ENCODE results near the gene SPINK4.

Gene SPINK4, protein sequence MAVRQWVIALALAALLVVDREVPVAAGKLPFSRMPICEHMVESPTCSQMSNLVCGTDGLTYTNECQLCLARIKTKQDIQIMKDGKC

DNA sequence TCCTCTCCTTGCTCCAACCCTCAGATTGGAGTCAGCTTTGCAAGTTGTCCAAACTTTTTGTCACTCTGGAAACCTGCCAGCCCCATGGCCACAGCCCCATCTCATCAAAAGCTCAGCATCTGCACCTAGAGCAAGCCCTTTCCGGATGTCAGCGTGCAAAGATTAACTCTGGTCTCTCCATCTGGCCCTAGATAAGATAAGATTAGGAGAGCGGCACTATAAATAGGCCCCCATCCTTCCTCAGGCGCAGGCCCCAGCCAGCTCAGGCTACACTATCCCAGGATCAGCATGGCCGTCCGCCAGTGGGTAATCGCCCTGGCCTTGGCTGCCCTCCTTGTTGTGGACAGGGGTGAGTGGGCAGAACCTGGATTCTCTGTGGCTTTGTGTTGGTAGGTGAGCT is at the start of gene SPINK4:
TSS of gene SPINK4 (plus strand) at position 247 of the 400 bp plus-strand sequence. CDS start at position 289, 42 bp downstream.
- no peak within 1 kb of the TSS for H3K4me3 ChIP-seq (ENCODE audit: low read depth, low read length)
- no peak for DNase-seq (ENCODE audit: low read depth)

DNA sequence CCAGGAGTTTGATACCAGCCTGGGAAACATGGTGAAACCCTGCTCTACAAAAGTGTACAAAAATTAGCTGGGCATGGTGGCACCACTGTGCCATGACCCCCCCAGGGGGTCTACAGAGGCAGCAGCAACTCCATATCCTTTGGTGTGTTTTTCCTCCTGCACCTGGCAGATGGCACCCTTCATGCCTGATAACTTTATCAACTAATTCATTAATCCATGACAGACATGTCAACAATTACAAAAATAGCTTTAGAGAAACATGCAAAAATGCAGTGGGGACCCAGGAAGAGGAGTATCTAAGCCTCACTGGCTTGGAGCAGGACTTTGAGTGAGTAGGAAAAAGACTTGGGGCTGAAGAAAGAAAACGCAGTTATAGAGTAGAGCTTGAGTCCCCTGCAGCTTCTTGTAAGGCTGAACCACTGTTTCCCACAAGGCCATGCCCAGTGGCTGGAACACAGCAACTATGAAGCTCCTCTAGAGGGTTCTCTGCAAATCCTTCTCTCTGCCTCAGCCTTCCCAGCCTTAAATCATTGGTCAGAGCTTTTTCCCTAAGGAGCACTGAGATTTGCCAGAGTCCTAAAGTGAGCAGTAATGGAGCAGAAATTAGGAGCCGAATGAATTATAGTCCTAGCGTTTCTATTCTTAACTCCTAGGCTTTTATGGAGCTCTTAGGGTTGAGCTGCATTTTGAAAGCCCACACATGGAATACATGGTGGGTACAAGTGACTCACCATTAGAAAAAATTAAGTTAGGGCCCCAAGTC is 47.3 kb upstream of the SPINK4 start:
- no peak for DNase-seq (ENCODE audit: low read depth)
- H3K4me3 ChIP-seq (ENCODE audit: low read depth, low read length), result no peak overlapping the region

DNA sequence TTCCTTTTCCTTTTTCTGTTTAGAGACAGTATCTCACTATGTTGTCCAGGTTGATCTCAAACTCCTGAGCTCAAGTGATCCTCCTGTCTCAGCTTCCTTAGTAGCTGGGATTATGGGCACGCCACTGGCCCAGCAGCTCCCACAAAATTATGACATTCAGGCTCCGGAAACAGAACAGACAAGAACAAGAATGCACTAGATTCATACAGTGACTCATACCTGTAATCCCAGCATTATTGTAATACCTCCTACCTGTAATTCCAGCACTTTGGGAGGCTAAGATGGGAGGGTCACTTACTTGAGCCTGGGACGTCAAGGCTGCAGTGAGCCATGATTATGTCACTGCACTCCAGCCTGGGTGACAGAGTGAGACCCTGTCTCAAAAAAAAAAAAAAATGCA is 46.1 kb upstream of the SPINK4 start:
- no peak for DNase-seq (ENCODE audit: low read depth)
- no peak overlapping the region for H3K4me3 ChIP-seq (ENCODE audit: low read depth, low read length)

DNA sequence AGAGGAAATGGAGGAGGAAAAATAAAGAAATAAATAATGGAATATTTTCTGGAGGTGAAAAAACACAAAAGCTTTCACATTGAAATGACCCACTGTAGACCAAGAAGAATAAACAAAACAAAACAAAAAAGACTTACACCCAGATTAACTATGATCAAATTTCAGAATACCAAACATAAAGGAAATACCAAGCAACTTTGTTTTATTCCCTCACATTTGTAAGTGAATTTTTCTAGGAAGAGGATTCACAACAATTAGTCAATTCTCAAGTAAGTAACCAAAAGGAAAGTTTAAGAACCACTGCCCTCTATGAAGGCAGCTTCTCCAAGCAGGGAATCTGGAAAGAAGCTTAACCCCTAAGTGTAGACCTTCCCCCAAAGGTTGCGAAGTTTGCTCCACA is 43.2 kb upstream of the SPINK4 start:
- H3K4me3 ChIP-seq (ENCODE audit: low read depth, low read length), result no peak overlapping the region
- DNase-seq (ENCODE audit: low read depth), result no peak

DNA sequence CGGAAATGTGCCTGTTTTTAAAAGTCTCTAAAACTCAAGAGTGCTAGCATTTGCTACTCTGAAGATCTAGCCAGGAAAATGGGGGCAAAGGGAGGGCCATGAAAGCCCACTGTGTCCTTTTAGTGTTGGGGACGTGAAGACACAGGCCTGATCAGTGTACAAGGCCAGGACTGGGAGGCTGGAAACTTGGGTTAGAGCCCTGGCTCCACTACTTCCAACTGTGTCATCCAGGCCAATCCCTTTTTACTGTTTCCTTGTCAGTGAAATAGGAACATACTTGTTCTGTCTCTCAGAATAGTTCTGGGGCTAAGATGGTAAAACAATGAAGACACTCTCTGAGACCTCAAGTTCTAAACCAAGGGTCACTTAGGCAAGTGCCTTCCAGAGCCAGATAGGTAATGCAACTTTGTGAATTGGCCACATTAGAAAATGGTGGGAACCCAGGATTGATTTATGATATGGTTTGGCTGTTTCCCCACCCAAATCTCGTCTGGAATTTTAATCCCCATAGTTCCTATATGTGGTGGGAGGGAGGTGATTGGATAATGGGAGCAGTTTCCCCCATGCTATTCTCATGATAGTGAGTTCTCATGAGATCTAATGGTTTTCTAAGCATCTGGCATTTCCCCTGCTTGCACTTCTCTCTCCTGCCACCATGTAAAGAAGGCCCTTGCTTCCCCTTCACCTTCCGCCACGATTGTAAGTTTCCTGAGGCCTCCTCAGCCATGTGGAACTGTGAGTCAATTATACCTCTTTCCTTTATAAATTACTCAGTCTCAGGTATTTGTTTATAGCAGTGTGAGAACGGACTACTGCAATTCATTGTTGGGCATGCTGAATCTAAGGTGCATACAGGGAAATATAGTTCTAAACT is 42.5 kb upstream of the SPINK4 start:
- DNase-seq (ENCODE audit: low read depth), result no peak
- H3K4me3 ChIP-seq (ENCODE audit: low read depth, low read length), result no peak overlapping the region

DNA sequence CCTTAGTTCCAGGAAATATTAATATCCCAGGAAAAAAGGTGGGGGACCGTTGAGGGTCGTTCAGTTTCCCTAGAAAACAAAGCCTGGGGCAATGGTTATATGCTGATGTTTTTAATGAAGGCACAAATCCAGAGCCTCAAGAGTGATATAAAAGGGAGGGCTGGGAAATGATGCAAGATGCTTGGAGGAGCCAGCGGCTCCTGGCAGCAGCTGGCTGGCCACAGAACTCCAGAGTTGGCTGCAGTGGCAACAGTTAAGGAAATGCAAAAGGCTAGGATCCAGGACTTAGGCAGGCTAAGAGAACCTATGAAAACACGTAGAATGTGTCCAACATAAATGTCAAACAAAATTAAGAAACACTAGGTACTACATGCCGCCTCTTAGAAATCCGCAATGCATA is 41.8 kb upstream of the SPINK4 start:
- no peak for DNase-seq (ENCODE audit: low read depth)
- no peak overlapping the region for H3K4me3 ChIP-seq (ENCODE audit: low read depth, low read length)

DNA sequence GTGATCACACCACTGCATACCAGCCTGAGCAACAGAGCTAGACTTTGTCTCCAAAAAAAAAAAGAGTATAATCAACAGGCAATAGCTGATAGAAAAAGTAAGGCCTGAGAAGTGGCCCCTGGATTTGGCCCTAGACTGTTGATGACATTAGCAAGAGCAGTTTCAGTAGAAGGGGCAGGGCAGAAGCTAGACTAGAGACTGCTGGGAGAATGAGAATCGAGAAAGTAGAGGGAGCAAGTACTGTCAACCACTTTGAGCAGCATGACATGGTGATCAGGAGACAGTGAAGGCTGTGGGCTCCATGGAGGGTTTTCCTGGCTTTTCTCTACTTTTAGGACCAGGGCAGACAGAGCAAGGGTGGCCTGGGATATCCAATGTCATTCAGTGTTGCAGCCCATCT is 37.9 kb upstream of the SPINK4 start:
- no peak overlapping the region for H3K4me3 ChIP-seq (ENCODE audit: low read depth, low read length)
- no peak for DNase-seq (ENCODE audit: low read depth)

DNA sequence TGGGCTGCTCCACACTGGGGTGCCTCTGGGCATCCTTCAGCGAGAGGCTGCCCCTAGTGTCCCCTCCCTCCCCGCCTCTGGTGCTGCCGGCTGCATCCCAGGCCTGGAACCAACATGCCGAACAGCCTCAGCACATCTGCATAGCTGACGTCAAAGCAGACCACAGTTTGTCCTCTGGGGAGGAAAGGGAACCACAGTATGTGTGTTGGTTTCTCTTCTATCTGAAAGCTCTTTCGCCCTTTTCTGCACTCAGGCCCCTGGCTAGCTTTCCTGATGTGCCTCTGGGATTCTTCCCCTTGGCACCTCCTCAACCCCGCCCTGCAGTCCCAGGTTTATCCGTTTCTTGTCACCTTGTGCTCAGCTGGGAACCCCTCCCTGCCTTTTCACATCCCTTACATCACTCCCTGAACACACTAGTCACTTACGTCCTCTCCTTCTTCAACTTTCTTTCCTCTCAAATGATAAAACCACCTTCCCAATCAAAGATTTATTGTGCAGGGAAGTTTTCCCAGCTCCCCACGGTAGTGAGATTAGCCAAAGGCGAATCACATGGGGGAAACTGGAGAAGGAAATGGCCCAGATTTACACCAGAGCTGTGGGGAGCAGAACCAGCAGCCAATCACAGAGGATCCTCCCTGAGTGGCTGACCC is 37.3 kb upstream of the SPINK4 start:
- DNase-seq (ENCODE audit: low read depth), result peak; percentile 81
- H3K4me3 ChIP-seq (ENCODE audit: low read depth, low read length), result no peak overlapping the region

DNA sequence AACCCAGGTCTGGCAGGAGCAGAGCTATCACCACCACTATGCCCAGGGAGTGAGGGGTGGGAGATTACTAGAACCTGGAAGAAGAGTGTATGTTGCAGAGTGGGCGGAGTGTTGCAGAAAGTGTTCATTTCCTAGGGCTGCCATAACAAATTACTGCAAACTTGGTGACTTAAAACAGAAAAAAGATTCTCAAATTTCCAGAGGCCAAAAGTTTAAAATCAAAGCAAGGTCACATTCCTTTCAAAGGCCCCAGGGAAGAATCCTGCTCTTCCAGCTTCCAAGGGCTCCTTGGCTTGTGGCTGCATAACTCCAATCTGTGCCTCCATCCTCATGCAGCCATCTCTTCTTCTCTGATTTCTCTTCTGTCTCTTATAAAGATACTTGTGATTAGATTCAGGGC is 30.6 kb upstream of the SPINK4 start:
- no peak for DNase-seq (ENCODE audit: low read depth)
- no peak overlapping the region for H3K4me3 ChIP-seq (ENCODE audit: low read depth, low read length)

DNA sequence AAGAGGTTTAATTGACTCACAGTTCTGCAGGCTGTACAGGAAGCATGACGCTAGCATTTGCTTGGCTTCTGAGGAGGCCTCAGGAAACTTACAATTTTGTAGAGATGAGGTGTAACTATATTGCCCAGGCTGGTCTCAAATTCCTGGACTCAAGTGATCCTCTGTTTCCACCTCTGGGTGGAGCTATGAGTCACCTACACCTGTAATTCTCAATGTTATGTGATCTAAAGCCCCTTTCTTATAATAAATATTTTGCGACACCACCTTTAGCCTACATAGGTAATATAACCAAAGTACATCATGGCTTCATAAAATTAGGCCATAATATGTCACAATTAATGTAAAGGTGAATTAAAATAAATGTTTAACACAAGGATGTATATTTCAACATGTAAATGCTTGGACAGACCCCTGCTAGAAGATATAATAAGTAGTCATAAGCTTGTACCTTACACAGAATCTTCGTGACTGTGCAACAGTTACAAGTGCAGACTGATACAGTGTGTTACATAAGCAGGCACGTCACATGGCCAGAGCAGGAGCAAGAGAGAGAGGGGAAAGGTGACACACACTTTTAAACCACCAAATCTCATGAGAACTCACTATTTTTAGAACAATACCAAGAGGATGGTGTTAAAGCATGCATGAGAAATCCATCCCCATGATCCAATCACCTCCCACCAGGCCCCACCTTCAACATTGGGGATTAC is 29.8 kb upstream of the SPINK4 start:
- no peak overlapping the region for H3K4me3 ChIP-seq (ENCODE audit: low read depth, low read length)
- DNase-seq (ENCODE audit: low read depth), result no peak

DNA sequence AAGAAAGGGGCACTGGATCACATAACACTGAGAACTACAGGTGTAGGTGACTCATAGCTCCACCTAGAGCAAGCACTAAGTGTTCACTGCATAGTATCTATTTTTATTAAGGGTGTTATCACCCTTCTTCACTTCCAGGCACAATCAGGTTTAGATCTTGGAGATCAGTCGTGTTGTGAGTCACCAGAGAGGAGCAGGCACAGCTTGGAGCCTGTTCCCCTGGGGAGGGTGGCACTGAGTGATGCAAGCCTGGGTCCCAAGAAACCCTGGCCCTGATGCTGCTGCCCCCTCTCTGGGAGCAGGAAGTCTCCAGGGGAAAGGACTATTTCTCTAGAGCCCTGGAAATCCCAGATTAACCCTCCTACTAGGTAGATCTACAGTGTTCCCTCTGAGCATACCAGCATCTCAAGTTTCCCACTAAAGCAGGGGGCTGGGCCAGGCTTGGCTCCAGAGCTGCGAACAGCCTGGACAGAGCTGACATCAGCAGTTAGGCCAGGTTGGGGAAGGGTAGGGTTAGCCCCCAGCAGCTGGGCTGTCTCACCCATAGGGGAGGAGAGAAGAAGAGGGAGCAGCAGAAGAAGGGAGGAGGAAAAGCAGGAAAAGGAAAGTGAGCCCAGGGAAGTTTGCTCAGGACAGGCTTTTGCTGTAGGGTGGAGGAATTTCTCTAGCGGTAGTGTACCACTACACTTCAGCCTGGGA is 28.1 kb upstream of the SPINK4 start:
- no peak for DNase-seq (ENCODE audit: low read depth)
- no peak overlapping the region for H3K4me3 ChIP-seq (ENCODE audit: low read depth, low read length)

DNA sequence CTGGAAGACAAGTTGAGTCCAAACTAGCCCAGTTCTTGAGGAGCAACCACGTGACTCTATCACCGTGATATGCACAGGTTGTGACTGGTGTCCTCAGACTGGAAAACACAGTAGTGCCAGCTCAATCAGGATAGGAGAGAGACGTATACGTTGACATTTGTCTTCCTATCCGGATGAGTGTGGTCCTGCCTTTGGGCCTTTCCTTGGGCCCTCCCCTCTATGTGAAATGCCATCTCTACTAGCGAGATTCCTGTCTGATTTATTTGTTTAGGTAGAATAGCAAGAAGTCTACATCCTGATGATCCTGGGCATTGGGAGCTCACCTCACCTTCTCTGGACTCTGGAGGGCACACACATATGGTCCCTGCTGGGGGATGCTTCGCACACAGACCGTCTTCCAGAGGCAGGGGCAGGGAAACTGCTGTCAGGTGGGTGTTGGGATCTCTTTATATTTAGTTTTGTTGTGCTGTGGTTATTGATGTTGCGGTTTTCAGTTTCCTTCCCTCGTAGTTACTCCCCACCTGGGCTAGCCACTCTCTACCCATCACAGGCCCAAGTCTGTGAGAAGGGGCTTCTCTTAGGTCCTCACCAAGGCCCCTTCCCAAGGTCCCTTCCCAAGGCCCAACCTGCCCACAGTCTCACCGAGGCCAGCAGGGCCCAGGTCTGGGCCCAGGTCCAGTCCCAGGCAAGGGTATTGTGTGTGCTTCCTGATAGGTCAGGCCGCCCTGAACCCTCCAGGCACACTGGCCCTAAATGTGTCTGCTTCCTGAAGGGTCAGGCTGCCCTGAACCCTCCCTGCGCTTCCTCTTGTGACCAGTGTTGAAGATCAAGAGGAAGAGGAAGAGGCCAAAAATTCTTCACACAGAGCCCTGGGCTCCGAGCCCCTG is 19.0 kb upstream of the SPINK4 start:
- H3K4me3 ChIP-seq (ENCODE audit: low read depth, low read length), result no peak overlapping the region
- DNase-seq (ENCODE audit: low read depth), result no peak

DNA sequence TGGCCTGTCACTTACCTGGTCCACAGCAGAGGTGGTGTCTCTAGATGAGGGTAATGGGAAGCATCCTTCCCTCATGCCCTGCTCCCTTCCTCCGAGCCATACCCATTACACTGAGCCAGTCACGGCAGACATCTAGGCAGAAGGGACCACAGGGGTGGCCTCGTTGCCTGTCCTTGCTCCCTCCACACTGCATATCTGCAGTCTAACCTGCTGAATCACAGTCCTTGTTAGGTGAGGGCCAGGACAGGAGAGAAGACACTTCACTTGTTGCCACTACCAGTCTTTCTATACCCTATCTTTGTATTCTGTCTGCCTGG is 18.4 kb upstream of the SPINK4 start:
- no peak for DNase-seq (ENCODE audit: low read depth)
- no peak overlapping the region for H3K4me3 ChIP-seq (ENCODE audit: low read depth, low read length)

DNA sequence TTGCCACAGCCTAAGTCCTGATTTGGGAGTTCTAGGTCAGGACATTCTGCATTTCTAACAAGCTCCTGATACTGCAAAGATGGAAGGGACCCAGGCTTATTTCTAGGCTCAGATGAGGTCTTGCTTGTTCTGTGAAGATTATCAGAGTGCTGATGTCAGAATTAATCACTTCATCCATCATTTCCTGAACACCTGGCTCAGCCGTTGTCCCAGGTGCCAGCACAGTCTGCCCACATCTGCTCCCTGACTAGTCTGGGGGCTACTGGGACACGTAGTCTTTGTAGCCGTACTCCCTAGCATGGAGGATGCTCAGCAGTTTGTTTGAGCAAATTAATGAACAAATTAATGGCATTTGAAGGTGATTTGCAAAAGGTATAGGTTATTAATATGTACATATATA is 17.9 kb upstream of the SPINK4 start:
- H3K4me3 ChIP-seq (ENCODE audit: low read depth, low read length), result no peak overlapping the region
- no peak for DNase-seq (ENCODE audit: low read depth)

DNA sequence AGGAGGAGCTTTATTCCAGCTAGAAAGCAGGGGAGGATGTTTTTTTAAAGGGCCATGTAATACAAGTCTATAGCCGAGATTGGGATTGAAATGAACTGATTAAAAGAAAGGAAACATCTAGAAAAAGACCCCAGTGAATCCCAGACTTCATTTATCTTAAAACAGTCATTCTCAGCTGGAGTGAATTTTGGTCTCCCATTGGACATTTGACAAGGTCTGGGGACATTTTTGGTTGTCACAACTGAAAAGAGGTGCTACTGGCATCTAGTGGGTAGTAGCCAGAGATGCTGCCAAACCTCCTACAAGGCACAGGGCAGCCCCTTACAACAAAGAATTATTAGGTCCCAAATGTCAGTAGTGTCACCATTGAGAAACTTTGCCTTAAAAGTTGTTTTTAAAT is 16.3 kb upstream of the SPINK4 start:
- H3K4me3 ChIP-seq (ENCODE audit: low read depth, low read length), result no peak overlapping the region
- DNase-seq (ENCODE audit: low read depth), result no peak

DNA sequence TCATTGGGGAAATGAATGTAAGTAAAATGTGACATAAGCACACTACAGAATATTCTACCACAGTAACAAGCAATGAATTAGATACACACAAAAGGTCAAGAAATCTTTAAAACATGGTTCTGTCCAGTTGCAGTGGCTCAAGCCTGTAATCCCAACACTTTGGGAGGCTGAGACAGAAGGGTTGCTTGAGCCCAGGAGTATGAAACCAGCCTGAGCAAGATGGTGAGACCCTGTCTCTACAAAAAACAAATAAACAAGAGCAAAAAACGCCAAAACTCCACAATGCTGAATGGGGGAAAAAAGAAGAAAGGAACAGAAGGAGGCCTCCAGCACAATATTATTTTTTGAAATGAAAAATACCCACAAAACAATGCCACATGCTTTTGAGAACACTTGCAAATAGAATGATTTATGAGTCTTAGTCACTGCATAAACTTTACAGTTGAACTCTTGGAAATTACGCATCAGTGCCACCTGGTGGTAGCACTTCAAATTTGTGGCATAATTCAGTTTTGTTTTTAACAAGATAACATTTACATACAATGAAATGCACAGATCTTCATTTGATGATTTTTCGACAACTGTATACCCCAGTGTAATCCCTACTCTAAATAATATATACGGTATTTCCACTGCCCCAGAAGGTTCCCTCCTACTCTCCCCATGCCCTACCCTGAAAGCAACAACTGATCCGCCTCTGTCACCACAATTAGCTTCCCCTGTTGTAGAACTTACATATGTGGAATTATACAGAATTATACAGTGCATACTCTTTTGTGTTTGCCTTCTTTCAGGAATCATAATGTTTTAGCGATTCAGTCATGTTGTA is 14.4 kb upstream of the SPINK4 start:
- peak; percentile 37 for DNase-seq (ENCODE audit: low read depth)
- H3K4me3 ChIP-seq (ENCODE audit: low read depth, low read length), result no peak overlapping the region

DNA sequence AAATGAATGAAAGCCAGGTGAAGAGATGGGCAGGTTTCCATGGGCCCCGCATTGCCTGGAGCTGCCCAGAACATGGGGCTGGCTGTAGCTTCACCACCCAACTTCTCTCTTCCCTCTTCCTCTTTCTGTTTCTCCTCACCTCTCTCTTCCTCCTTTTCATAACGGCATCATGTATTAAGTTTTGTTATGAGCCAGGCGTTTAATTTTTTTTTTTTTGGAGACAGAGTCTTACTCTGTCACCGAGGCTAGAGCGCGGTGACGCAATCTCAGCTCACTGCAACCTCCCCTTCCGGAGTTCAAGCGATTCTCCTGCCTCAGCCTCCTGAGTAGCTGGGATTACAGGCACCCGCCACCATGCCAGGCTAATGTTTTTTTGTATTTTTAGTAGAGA is 13.0 kb upstream of the SPINK4 start:
- no peak for DNase-seq (ENCODE audit: low read depth)
- no peak overlapping the region for H3K4me3 ChIP-seq (ENCODE audit: low read depth, low read length)
